HCT116 (cell line): ENCODE measurements around the gene BRSK2. TPM values are rescaled to one million over a fixed set of nuclear protein-coding genes. Genes with fewer than 3 reads are reported as not detected.

Experiments used
- ATAC-seq: fragments of 200-7000 bp; cut with Tn5 transposase; 2 replicates; pipeline ENCODE4 v1.9.1; 2020; ENCODE audit warnings: mild to moderate bottlenecking, moderate library complexity
- BruUV-seq: library from RNA; stranded (reverse); fragments of 400-500 nt; replicated peaks from 2 replicates; lab custom pipeline; 2021; lab: Mats Ljungman, UMichigan
- CTCF ChIA-PET: fragments of 300-600 bp; sonication (Branson Sonifier 250); formaldehyde crosslinking; loops from one replicate; lab custom pipeline; 2021; ENCODE audit warnings: antibody characterized with exemption; lab: Charles Lee
- POLR2A ChIA-PET: fragments of 300-600, 350-600 bp; sonication (Branson Sonifier 250); formaldehyde crosslinking; loops from one replicate; lab custom pipeline; 2021; ENCODE audit warnings: antibody characterized with exemption; lab: Charles Lee
- RAD21 ChIA-PET, 2 experiments: fragments of 300-600 bp; sonication (Branson Sonifier 250); formaldehyde crosslinking; loops; one replicate each; lab custom pipeline; 2023; ENCODE audit warnings: low total read pairs in 2 of 2; ENCODE audit not compliant: uncharacterized antibody in 2 of 2, unreplicated experiment in 2 of 2, low non-redundant PET in 1 of 2; lab: Charles Lee
- DNase-seq: peaks from one replicate; pipeline ENCODE4 v3.0.0-alpha.2; 2010; ENCODE audit warnings: low read depth, low spot score
- H2AFZ ChIP-seq: fragments of 200-600 bp; shearing (Covaris generic), sonication (generic); 2 replicates; pipeline ENCODE4 v1.6.1; 2017; ENCODE audit warnings: low read depth, mixed run types, mixed read lengths, antibody characterized with exemption, low read length; ENCODE audit not compliant: poor library complexity, severe bottlenecking
- H3K27ac ChIP-seq: 2 replicates; pipeline ENCODE4 v1.5.1; 2012; ENCODE audit warnings: low read depth, low read length
- H3K27me3 ChIP-seq: fragments of 200-600 bp; sonication (generic); 2 replicates; pipeline ENCODE4 v1.6.1; 2016; ENCODE audit warnings: mixed run types, low read length, mixed read lengths; ENCODE audit not compliant: insufficient read depth
- H3K36me3 ChIP-seq, 2 experiments: fragments of 200-500 bp in 1 of 2; fragments of 200-600 bp in 1 of 2; sonication (Bioruptor generic) in 1 of 2; sonication (generic) in 1 of 2; 2 replicates each; pipeline versions ENCODE4 v1.5.1 to v1.6.1; 2014 to 2016; ENCODE audit warnings: low read length in 2 of 2, inconsistent platforms in 1 of 2, mixed read lengths in 1 of 2, mixed run types in 1 of 2; ENCODE audit not compliant: insufficient read depth in 2 of 2, control insufficient read depth in 1 of 2
- H3K4me1 ChIP-seq, 2 experiments: fragments of 200-600 bp in 1 of 2; sonication (generic) in 1 of 2; 2 replicates each; pipeline versions ENCODE4 v1.5.1 to v1.6.1; 2012 to 2017; ENCODE audit warnings: low read length in 2 of 2, inconsistent platforms in 1 of 2, mild to moderate bottlenecking in 1 of 2, mixed read lengths in 1 of 2, mixed run types in 1 of 2, moderate library complexity in 1 of 2; ENCODE audit not compliant: insufficient read depth in 2 of 2, control insufficient read depth in 1 of 2
- H3K4me2 ChIP-seq: fragments of 200-600 bp; sonication (generic); 2 replicates; pipeline ENCODE4 v1.6.1; 2017; ENCODE audit warnings: mixed run types, low read length, mixed read lengths
- H3K4me3 ChIP-seq, 2 experiments: fragments of 200-600 bp in 1 of 2; sonication (generic) in 1 of 2; replicated peaks in 1 of 2; 2 replicates each; pipeline ENCODE4 v1.5.1; 2011 to 2016; ENCODE audit warnings: low read length in 2 of 2, control low read depth in 1 of 2, low read depth in 1 of 2, mild to moderate bottlenecking in 1 of 2, mixed read lengths in 1 of 2, mixed run types in 1 of 2
- H3K79me2 ChIP-seq: fragments of 200-600 bp; sonication (generic); 2 replicates; pipeline ENCODE4 v1.6.1; 2017; ENCODE audit warnings: mild to moderate bottlenecking, mixed run types, low read length, moderate library complexity, mixed read lengths; ENCODE audit not compliant: insufficient read depth
- H3K9ac ChIP-seq: fragments of 200-600 bp; sonication (generic); 2 replicates; pipeline ENCODE4 v1.6.1; 2016; ENCODE audit warnings: low read length, mixed read lengths
- H3K9me2 ChIP-seq: fragments of 200-600 bp; sonication (generic), shearing (Covaris generic); 2 replicates; pipeline ENCODE4 v1.6.1; 2017; ENCODE audit warnings: mixed run types, mild to moderate bottlenecking, moderate library complexity; ENCODE audit not compliant: insufficient read depth
- H3K9me3 ChIP-seq, 2 experiments: fragments of 200-500 bp in 1 of 2; fragments of 200-600 bp in 1 of 2; sonication (Bioruptor generic) in 1 of 2; sonication (generic) in 1 of 2; 2 replicates each; pipeline ENCODE4 v1.6.1; 2014 to 2017; ENCODE audit warnings: low read length in 2 of 2, mixed read lengths in 2 of 2, inconsistent platforms in 1 of 2, low read depth in 1 of 2, mild to moderate bottlenecking in 1 of 2, mixed run types in 1 of 2, moderate library complexity in 1 of 2; ENCODE audit not compliant: control insufficient read depth in 1 of 2, insufficient read depth in 1 of 2
- H4K20me1 ChIP-seq: fragments of 200-600 bp; sonication (generic), shearing (Covaris generic); 2 replicates; pipeline ENCODE4 v1.6.1; 2017; ENCODE audit warnings: mixed run types, mild to moderate bottlenecking, moderate library complexity; ENCODE audit not compliant: insufficient read depth
- CBX3 ChIP-seq: IDR thresholded peaks from 2 replicates; pipeline ENCODE4 v1.6.1; 2012; ENCODE audit warnings: low read depth
- CEBPB ChIP-seq: IDR thresholded peaks from 2 replicates; pipeline ENCODE4 v1.6.1; 2012; ENCODE audit warnings: low read depth
- EGR1 ChIP-seq: IDR thresholded peaks from 2 replicates; pipeline ENCODE4 v1.6.1; 2012; ENCODE audit warnings: low read depth
- EZH2phosphoT487 ChIP-seq: fragments of 200-600 bp; IDR thresholded peaks from 2 replicates; pipeline ENCODE4 v1.6.1; 2018; ENCODE audit warnings: antibody characterized with exemption, borderline replicate concordance
- POLR2A ChIP-seq: IDR thresholded peaks from 2 replicates; pipeline ENCODE4 v1.7.0; 2011; ENCODE audit warnings: borderline replicate concordance; ENCODE audit not compliant: insufficient read depth, insufficient read length; ENCODE audit errors: extremely low read depth
- POLR2AphosphoS5 ChIP-seq: IDR thresholded peaks from 2 replicates; pipeline ENCODE4 v1.6.1; 2011; ENCODE audit warnings: mild to moderate bottlenecking, low read depth, low read length, moderate library complexity
- RAD21 ChIP-seq: IDR thresholded peaks from 2 replicates; pipeline ENCODE4 v1.6.1; 2012; ENCODE audit warnings: low read depth, mild to moderate bottlenecking
- SP1 ChIP-seq: IDR thresholded peaks from 2 replicates; pipeline ENCODE4 v1.6.1; 2012; ENCODE audit warnings: low read depth
- ZNF274 ChIP-seq: fragments of 200-500 bp; sonication (Bioruptor generic); IDR thresholded peaks from 2 replicates; pipeline ENCODE4 v1.6.1; 2014; ENCODE audit warnings: mild to moderate bottlenecking, low read depth, low read length, inconsistent platforms
- intact Hi-C: fragments of 100-400 bp; cut with micrococcal nuclease; formaldehyde crosslinking; loops from 2 replicates; pipeline ENCODE4 v1.10.0; 2022
- total RNA-seq: library from RNA; stranded (reverse); gene quantifications from one replicate; pipeline ENCODE4 v1.2.1, GENCODE V29; 2021; ENCODE audit not compliant: unreplicated experiment
- TF ChIP-seq, protein P1 (sequence below): IDR thresholded peaks from 2 replicates; pipeline ENCODE4 v1.6.1; 2011; ENCODE audit warnings: mild to moderate bottlenecking, low read length, moderate library complexity; ENCODE audit not compliant: insufficient replicate concordance; ENCODE audit errors: extremely low read depth
- TF ChIP-seq, protein P2 (sequence below), 3 experiments: fragments of 200-600 bp in 1 of 3; sonication (generic) in 1 of 3; IDR thresholded peaks in 2 of 3; conservative IDR thresholded peaks in 1 of 3; 2 replicates each; pipeline ENCODE4 v1.5.1; 2012 to 2017; ENCODE audit warnings: low read depth in 2 of 3, low read length in 2 of 3, antibody characterized with exemption in 1 of 3, borderline replicate concordance in 1 of 3, control low read depth in 1 of 3, mild to moderate bottlenecking in 1 of 3, mixed read lengths in 1 of 3, mixed run types in 1 of 3, moderate library complexity in 1 of 3; ENCODE audit not compliant: insufficient read depth in 1 of 3
- TF ChIP-seq, protein P3 (sequence below): IDR thresholded peaks from 2 replicates; pipeline ENCODE4 v1.6.1; 2012; ENCODE audit warnings: low read depth

The BRSK2 gene
- total RNA-seq, 1 experiment from 2014 or later: 14.0 TPM

DNA sequence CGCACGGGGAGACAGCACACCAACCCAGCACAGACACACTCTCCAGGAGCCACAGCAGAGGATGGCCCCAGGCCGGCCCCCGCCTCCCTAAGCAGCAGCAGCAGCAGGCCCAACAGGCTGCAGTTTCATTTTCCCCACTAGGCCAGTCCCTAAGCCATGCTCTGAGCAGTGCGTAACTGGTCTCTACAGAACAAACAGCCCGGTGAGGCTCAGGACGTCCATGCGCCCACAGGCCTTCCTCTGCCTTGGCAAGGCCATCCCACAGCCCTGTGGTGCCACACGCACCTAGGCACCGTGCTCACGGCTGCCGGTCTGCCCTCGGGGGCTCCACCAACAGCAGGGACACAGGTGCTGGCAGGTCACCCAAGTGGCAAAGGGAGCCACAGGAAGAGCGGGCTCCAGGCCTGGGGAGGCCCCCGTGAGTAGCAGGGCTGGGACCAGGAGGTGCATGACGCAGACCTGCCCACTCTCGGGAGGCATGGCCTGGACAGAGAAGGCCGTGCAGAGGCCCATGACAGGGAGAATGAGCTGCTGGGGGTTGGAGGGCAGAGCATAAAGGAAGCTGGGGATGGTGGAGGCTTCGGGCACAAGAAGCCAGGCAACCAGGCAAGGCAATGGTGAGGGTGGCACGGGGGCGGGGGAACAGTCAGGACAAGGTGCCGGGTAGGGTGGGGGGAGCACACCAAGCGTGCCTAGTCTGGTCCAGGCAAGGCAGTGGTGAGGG, 98.3 kb downstream of the BRSK2 start:
- Histone ChIP-seq H3K36me3 (no peaks in the 10 kb centered on the region), H3K27ac (no peak overlapping the region), H3K4me1 (peaks cover 13% of the 10 kb centered on the region in 2 experiments; a peak in 2 of 4 replicates), H3K9ac (no peak overlapping the region), H3K27me3 (no peaks in the 10 kb centered on the region), H2AFZ (no peak overlapping the region), H3K9me3 (no peaks in the 10 kb centered on the region), H3K4me2 (no peak overlapping the region)
- no TSS peak for BruUV-seq
- CTCF ChIA-PET: no interaction called here
- intact Hi-C loops: no loop called here
- ATAC-seq: no peak
- TF ChIP-seq, protein P1, sequence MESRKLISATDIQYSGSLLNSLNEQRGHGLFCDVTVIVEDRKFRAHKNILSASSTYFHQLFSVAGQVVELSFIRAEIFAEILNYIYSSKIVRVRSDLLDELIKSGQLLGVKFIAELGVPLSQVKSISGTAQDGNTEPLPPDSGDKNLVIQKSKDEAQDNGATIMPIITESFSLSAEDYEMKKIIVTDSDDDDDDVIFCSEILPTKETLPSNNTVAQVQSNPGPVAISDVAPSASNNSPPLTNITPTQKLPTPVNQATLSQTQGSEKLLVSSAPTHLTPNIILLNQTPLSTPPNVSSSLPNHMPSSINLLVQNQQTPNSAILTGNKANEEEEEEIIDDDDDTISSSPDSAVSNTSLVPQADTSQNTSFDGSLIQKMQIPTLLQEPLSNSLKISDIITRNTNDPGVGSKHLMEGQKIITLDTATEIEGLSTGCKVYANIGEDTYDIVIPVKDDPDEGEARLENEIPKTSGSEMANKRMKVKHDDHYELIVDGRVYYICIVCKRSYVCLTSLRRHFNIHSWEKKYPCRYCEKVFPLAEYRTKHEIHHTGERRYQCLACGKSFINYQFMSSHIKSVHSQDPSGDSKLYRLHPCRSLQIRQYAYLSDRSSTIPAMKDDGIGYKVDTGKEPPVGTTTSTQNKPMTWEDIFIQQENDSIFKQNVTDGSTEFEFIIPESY: no peak
- no peak for TF ChIP-seq EZH2phosphoT487
- TF ChIP-seq CBX3: no peak
- no peak for TF ChIP-seq POLR2A
- no peak for TF ChIP-seq SP1
- TF ChIP-seq POLR2AphosphoS5: no peak
- TF ChIP-seq ZNF274: no peak
- TF ChIP-seq EGR1: no peak
- TF ChIP-seq, protein P2, sequence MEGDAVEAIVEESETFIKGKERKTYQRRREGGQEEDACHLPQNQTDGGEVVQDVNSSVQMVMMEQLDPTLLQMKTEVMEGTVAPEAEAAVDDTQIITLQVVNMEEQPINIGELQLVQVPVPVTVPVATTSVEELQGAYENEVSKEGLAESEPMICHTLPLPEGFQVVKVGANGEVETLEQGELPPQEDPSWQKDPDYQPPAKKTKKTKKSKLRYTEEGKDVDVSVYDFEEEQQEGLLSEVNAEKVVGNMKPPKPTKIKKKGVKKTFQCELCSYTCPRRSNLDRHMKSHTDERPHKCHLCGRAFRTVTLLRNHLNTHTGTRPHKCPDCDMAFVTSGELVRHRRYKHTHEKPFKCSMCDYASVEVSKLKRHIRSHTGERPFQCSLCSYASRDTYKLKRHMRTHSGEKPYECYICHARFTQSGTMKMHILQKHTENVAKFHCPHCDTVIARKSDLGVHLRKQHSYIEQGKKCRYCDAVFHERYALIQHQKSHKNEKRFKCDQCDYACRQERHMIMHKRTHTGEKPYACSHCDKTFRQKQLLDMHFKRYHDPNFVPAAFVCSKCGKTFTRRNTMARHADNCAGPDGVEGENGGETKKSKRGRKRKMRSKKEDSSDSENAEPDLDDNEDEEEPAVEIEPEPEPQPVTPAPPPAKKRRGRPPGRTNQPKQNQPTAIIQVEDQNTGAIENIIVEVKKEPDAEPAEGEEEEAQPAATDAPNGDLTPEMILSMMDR (IDR thresholded peaks at IDR 0.05 in 2 of 3, conservative IDR thresholded peaks at IDR 0.05 in 1 of 3; ENCODE audit: borderline replicate concordance in 1 of 3, insufficient read depth in 1 of 3, low read depth in 2 of 3, low read length in 2 of 3): no peak
- no peak for TF ChIP-seq RAD21
- TF ChIP-seq, protein P3, sequence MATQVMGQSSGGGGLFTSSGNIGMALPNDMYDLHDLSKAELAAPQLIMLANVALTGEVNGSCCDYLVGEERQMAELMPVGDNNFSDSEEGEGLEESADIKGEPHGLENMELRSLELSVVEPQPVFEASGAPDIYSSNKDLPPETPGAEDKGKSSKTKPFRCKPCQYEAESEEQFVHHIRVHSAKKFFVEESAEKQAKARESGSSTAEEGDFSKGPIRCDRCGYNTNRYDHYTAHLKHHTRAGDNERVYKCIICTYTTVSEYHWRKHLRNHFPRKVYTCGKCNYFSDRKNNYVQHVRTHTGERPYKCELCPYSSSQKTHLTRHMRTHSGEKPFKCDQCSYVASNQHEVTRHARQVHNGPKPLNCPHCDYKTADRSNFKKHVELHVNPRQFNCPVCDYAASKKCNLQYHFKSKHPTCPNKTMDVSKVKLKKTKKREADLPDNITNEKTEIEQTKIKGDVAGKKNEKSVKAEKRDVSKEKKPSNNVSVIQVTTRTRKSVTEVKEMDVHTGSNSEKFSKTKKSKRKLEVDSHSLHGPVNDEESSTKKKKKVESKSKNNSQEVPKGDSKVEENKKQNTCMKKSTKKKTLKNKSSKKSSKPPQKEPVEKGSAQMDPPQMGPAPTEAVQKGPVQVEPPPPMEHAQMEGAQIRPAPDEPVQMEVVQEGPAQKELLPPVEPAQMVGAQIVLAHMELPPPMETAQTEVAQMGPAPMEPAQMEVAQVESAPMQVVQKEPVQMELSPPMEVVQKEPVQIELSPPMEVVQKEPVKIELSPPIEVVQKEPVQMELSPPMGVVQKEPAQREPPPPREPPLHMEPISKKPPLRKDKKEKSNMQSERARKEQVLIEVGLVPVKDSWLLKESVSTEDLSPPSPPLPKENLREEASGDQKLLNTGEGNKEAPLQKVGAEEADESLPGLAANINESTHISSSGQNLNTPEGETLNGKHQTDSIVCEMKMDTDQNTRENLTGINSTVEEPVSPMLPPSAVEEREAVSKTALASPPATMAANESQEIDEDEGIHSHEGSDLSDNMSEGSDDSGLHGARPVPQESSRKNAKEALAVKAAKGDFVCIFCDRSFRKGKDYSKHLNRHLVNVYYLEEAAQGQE: no peak
- TF ChIP-seq CEBPB: no peak
- TF ChIP-seq, all 23 proteins: peak for 0
- no peak for DNase-seq
- H3K79me2 ChIP-seq: peaks cover 21% of the 10 kb centered on the region
- POLR2A ChIA-PET: no interaction called here
- no peaks in the 10 kb centered on the region for H4K20me1 ChIP-seq
- H3K4me3 ChIP-seq: no peak overlapping the region
- no peaks in the 10 kb centered on the region for H3K9me2 ChIP-seq
- RAD21 ChIA-PET: no interaction called here
